ENCODE data around the gene ADAD2.

ADAD2 gene

DNA sequence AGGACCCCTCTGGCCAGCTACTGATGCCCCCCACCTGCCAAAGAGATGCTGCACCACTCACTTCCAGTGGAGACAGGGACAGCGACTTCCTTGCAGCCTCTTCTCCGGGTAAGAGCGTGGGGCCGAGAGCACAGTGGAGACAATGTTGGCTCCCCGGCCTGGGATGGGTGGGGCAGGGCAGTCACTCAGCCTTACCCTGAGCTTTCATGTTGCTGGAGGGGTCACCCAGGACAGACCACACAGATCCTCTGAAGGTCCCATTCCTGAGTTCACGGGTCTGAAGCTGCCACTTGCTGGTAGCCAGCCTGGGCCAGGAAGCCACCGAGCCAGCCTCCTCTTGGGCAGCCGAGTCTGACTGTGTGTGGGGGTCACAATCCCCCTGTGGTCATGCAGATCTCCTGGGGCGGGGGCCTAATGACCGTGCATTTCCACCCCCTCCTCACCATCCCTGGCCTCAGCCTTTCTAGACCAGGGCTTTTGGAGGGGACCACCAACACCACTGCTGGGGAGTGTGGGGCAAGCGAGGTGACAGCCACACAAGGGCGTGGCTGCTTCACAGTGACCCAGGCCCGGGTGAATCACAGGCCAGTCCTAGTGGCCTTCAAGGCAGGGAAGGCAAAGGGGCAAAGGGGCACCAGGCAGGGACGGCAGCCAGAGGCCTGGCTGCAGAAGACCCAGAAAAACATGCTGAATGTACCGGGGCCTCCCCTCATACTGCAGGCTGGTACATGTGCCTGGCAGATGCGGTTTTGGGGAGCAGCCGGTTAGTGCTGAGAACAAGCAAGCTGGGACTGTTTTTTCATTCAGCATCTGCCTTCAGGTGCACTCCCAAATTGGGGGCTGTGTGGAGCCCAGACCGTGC lies 14.5 kb upstream of the ADAD2 start:
- no peak for DNase-seq (ENCODE audit: low spot score)

GRCh38 chr16:84177741-84178073 lies 13.2 kb upstream of the ADAD2 start:
- DNase-seq (ENCODE audit: low spot score): peak; percentile 34

- DNase-seq (ENCODE audit: low spot score): no peak
Observed at GRCh38 chr16:84178146-84178765, 12.7 kb upstream of the ADAD2 start.

DNA sequence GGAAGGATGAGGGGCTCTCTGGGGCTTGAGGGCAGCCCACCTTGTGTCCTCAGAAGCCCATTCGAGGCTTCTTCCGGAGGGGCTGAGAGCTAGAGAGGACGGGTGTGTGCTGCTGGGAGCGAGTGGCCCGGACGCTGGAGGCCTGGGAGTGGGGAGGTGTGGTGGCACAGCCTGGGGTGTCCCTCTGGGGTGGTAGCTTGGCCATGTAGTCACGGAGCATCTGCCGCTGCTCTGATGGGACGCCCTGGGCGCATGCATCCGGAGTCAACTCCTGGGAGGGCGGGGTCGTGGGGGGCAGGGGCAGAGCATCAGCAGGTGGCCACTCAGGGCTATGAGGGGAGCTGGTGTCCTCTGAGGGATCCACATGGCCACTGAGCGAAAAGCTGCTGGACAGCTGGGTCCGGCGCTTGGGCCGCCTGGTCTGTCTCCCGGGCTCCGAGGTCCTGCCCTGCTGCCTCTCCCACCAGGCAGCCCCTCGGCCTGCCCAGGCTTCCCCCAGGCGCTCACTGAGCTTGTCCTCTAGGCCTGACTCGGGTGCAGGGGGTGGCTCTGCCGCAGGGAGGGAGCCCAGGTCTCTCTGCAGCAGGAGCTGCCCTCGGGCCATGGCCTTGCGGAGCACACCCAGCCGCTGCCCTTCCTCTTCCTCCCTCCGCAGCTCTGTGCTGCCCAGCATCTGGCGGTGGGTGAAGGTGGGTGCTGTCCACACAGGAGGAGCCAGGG lies 11.9 kb upstream of the ADAD2 start:
- DNase-seq (ENCODE audit: low spot score): no peak

DNA sequence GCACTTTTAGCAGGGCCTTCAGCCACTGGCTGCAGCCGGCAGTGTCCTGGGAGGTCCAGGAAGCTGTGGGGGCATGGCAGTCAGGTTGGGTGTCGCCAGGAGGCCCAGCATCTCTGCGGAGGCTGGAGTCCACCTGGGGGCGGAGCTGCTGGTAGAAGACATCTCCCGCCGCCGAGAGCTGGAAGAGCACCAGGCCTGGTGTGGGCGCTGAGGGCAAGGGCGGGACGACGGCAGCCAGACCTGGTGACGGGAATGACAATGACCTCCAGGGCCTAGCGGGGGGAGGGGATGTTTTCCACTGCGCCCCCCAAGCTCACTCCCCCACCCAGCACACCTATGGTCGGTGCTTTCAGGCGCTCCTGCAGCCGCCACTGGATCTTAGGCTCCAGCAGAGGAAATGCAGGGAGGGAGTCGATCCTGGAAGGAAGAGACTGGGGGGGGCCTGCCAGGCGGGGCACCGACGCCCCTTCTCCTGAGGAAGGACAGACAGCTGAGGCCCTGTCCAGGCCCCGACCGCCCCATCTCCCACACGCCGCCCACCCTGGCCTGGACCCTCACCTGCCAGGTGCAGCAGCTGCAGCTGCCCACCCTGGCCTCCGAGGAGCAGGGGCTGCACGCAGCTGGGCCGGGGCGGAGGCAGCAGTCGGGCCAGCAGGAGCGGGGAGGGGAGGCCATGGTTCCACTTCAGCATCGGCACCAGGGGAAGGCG lies 11.2 kb upstream of the ADAD2 start:
- DNase-seq (ENCODE audit: low spot score): no peak

DNA sequence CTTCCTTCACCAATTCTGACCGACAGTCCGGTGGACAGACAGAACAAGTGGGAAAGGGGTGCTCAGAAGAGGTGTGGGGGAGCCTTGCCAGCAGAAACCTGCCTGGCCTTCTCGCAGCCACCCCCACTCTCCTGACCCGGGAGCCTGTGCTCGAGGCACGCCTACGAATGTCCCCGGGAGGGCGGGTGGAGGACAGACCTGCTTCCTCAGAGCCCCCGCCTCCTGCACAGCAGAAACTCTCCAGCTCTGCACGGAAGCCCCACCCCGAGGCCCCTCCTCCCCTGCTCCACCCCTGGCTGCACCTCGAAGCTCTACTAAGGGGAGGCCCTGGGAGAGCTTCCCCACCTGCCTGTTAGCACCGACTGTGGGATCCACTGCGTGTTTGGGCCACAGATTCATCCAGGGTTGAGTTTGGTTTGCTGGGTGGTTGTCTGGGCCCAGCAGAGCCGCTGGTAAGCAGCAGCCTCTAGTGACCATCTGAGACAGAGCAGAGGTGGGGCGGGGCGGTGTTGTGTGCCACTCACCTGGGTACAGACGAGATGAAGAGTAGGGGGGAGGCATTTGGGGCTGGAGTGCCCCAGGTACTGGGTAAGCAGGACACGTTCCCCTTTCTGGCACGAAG lies 10.3 kb upstream of the ADAD2 start:
- no peak for DNase-seq (ENCODE audit: low spot score)

GRCh38 chr16:84181144-84181915 lies 9.6 kb upstream of the ADAD2 start:
- no peak for DNase-seq (ENCODE audit: low spot score)

DNA sequence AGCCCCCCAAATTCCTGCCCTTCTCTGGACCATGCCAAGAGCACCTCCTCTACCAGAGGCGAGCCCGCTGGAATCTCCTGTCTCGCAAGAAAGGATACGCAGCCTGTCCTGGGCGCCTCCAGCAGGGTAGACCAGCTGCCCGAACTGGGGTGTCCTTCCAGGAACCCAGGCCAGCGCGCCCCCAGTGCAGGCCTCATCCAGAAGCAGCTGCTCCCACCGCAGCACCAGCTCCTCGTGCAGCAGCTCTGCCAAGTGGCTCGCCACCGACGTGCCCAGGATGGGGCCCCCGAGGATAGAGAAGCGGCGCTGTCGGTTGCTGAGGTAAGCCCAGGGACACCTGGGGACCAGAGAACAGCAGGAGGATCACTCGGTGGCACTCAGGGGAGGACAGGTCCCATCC lies 8.9 kb upstream of the ADAD2 start:
- no peak for DNase-seq (ENCODE audit: low spot score)

DNA sequence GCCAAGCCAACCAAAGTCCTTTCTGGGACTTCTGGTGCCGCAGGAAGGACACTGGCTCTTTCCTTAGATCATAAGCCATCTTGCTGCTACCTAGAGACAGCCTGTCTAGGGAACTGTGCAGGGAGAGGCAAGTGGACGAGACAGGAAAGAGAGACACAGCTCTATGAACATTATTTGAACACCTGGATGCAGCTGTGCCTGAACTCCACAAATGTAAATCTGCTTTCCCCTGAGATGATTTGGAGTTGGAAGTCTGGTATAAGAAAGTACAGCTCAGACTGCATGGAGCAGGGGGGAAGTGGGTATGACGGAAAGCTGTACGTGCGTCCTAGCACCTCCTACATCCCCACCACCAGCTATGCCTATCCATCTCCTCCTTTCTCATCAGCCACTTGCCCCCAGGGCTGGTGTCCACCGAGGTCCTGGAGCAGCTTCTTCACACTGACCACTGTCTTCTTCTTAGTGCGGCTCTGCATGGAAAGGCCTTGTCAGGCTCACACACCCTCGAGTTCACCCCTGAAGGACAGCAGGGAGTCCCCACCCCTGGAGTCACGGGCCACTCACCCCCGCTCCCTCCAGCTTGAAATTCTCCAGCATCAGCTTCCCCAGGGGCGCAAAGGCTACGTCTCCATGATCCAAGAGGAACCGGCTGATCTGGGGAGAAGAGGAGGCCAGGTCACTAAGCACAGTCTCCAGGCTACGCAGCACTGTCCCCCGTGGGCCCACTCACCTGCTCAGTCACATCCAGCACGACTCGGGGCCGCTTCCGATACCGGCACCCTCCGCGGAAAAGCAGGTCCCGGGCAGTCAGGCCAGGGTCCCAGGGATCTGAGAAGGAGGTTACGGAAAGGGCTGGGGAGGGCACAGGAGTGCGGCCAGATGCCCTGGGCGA lies 8.0 kb upstream of the ADAD2 start:
- DNase-seq (ENCODE audit: low spot score): no peak

DNA sequence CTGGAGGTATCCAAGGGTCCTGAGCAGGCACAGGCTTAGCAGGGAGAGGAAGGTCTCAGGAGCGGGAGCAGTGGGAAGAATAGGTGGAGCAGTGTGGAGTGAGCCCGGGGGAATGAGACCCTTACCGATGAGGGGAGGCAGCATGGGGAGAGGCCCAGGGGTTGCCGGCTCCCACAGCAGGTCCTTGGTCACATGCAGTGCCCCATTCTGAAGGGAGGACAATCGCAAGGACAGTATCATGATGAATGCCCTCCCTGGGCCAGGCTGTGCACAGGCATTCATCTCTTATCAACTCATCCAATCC lies 7.4 kb upstream of the ADAD2 start:
- no peak for DNase-seq (ENCODE audit: low spot score)

DNA sequence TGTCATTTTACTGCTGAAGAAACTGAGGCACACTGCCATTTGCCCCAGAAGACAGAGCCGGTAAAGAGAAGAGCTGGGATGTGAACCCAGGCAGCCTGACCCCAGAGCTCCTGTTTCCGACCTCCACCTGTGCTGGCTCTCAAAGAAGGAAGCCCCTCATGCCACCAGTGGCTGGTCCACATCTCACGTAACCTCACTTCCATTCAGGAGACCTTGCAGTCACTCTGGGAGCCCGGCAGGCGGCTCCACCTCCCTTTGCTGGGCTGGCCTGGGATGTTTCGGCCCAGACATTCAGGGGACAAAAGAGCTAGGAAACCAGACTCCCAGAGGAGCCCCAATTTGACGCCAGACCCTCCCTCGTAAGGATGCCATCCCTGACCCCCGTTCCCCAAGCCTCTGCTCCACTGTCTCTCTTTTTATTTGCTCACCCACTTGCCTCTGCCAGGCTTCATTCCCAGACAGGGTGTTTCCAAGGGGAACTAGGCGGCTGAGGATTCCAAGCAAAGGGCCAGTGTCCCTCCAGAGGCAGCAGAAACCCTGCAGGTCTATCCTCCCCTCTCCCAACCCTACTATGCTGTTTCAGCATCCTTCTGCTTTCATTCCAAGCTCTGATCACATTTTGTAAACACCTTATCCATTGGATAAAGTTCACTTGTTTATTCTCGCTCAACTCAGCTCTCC lies 6.9 kb upstream of the ADAD2 start:
- no peak for DNase-seq (ENCODE audit: low spot score)

GRCh38 chr16:84184775-84185174 lies 6.2 kb upstream of the ADAD2 start:
- DNase-seq (ENCODE audit: low spot score): no peak

DNA sequence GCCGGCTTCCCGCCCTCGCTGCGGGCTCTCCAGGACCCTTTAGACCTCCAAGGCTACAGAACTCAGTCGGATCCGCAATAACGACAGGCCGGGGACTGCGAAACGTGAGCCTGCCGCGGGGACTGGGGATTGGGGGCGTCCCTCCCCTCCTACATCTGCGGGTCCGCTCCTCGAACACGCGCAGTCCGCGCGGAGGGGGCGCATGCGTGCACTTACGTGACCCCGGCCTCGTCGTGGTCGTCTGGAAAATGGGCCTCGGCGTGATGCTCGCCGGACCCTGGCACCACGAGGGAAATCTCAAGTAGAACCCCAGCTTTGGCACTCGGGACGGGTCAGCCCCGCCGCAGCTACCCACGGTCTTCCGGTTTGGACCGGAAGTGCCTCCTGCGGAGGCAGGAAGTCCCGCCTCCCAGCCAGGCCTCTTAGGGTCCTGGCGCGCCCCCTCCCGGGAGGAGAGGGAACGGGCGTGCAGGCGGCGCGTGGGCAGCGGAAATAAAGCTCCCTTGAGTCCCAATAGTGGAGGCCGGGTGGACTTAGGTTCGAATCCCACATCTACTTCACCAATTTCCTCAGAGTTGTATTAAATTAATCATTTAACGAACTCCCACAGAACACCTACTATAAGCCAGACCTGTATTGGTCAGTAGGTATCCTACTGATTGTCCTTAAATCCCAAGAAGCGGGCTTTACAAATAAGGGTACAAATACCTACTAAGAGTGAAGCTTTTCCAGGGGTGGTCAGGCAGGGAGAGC lies 4.1 kb upstream of the ADAD2 start, which contains the start of gene TAF1C:
Gene TAF1C (minus strand): TSS at position 373 of the 753 bp plus-strand sequence. CDS start 2,069 bp downstream, outside the sequence.
- DNase-seq (ENCODE audit: low spot score): peak; percentile 92

GRCh38 chr16:84191466-84191865 lies 509 bp downstream of the ADAD2 start:
- no peak for DNase-seq (ENCODE audit: low spot score)

DNA sequence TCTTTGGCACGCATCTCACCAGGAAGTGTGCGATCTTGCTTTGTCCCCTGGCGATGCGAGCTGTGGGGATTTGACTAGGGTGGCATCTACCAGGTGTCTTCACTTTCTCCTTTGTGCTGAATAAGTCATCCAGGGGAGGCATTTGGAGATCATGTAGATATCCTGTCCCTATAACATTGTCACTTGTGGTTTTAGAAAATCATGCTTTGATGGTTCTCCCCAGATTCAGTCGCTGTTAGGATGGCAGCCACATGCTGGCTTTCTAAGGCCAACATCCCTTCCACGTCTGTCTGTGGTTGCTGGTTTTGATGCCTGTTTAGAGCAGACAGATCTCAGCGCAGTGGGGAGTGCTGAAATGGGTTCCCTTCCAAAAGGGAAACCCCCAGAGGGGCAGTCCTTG lies 2.5 kb downstream of the ADAD2 start:
- DNase-seq (ENCODE audit: low spot score): no peak

DNA sequence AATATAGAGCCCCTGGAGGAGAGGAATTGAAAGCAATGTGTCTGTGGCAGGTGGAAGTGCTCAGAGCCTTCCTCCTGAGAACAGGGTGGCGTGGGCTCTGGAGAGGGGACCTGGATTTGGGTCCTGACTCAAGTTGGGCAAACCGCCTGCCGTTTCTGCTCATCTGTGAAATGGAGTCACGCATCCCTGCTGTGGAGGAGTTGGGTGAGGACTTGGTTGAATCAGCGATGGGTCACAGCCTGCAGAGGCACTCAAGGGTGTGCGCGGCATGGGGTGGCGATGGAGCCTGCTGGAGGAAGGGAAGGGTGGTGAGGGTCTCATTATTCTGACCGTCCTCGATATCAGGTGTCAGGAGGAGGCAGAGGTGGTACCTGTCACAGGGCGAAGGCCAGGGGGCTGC lies 3.1 kb downstream of the ADAD2 start:
- DNase-seq (ENCODE audit: low spot score): no peak

- no peak for DNase-seq (ENCODE audit: low spot score)
Observed at GRCh38 chr16:84194470-84195200, 3.7 kb downstream of the ADAD2 start.
